Measurements from ENCODE around the gene RFTN1.

The RFTN1 gene

GRCh38 chr3:16500093-16500492, 13.4 kb downstream of the RFTN1 start:
- FAIRE-seq = no peak
- no peak for TF ChIP-seq CTCF (IDR thresholded peaks at IDR 0.05; ENCODE audit: insufficient read depth, missing control alignments)
- DNase-seq (ENCODE audit: insufficient read length, low spot score) = no peak

- TF ChIP-seq CTCF (IDR thresholded peaks at IDR 0.05; ENCODE audit: insufficient read depth, missing control alignments) = no peak
- FAIRE-seq = no peak
- DNase-seq (ENCODE audit: insufficient read length, low spot score) = no peak
Measured at GRCh38 chr3:16499351-16499750, 14.1 kb downstream of the RFTN1 start.

GRCh38 chr3:16498130-16498890, 15.2 kb downstream of the RFTN1 start:
- TF ChIP-seq CTCF (IDR thresholded peaks at IDR 0.05; ENCODE audit: insufficient read depth, missing control alignments) = no peak
- no peak for FAIRE-seq
- DNase-seq (ENCODE audit: insufficient read length, low spot score) = no peak

- TF ChIP-seq CTCF (IDR thresholded peaks at IDR 0.05; ENCODE audit: insufficient read depth, missing control alignments) = no peak
- DNase-seq (ENCODE audit: insufficient read length, low spot score) (no peak), FAIRE-seq (no peak)
Measured at GRCh38 chr3:16496408-16497222, 16.9 kb downstream of the RFTN1 start.

GRCh38 chr3:16496008-16496407, 17.5 kb downstream of the RFTN1 start:
- TF ChIP-seq CTCF (IDR thresholded peaks at IDR 0.05; ENCODE audit: insufficient read depth, missing control alignments) = no peak
- FAIRE-seq (no peak), DNase-seq (ENCODE audit: insufficient read length, low spot score) (no peak)

- FAIRE-seq (no peak), DNase-seq (ENCODE audit: insufficient read length, low spot score) (no peak)
- no peak for TF ChIP-seq CTCF (IDR thresholded peaks at IDR 0.05; ENCODE audit: insufficient read depth, missing control alignments)
Measured at GRCh38 chr3:16494814-16495431, 18.6 kb downstream of the RFTN1 start.
